HG03196 (cell line): Measurements from ENCODE around the gene SPDYE16.
A peak's percentile ranks its signal among the peaks of the same experiment; 100 is the strongest.
"Not testable (repeated sequence)": the region's sequence is repeated elsewhere in the genome, so short reads cannot be mapped to it uniquely, and the experiment has no call there.

Experiments
- ATAC-seq: cut with Tn5 transposase; IDR thresholded peaks from one replicate; pipeline ENCODE4 v1.9.1; 2021; ENCODE audit not compliant: unreplicated experiment

SPDYE16 gene, protein sequence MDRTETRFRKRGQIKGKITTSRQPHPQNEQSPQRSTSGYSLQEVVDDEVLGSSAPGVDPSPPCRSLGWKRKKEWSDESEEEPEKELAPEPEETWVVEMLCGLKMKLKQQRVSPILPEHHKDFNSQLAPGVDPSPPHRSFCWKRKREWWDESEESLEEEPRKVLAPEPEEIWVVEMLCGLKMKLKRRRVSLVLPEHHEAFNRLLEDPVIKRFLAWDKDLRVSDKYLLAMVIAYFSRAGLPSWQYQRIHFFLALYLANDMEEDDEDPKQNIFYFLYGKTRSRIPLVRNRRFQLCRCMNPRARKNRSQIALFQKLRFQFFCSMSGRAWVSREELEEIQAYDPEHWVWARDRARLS

DNA sequence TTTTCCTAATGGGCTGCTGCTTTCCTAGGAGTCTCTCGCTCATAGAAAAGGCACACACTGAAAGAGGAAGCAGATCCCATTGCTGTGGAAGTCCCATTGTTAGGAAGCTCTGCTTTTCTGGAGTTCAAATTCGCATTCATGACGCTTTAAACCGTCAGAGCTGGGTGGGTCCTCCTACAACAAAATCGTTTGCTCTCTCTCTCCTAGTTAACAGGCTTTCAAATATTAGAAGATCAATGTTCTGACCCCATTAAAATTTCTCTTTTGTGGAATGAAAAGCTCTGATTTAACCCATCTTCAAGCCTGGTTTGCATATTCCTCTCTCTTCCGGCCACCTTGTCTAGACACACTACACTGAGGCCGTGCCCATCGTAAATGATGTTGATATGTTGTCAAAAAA, at the start of gene SPDYE16:
SPDYE16 (minus strand) TSS at position 101 of the 400 bp plus-strand sequence. CDS start 1,838 bp downstream, outside the sequence.
- not testable (repeated sequence) for ATAC-seq

DNA sequence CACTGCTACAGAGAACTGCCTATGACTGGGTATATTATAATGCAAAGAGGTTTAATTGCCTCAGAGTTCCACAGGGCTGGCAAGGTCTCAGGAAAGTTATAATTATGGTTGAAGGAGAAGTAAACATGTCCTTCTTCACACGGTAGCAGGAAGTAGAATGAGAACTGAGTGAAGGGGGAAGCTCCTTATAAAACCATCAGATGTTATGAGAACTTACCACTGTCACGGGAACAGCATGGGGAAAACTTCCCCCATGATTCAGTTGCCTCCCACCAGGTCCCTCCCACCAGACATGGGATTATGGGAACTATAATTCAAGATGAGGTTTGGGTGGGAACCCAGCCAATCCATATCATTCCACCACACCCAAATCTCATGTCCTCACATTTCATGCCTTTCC, 49.6 kb upstream of the SPDYE16 start:
- ATAC-seq: not testable (repeated sequence)

DNA sequence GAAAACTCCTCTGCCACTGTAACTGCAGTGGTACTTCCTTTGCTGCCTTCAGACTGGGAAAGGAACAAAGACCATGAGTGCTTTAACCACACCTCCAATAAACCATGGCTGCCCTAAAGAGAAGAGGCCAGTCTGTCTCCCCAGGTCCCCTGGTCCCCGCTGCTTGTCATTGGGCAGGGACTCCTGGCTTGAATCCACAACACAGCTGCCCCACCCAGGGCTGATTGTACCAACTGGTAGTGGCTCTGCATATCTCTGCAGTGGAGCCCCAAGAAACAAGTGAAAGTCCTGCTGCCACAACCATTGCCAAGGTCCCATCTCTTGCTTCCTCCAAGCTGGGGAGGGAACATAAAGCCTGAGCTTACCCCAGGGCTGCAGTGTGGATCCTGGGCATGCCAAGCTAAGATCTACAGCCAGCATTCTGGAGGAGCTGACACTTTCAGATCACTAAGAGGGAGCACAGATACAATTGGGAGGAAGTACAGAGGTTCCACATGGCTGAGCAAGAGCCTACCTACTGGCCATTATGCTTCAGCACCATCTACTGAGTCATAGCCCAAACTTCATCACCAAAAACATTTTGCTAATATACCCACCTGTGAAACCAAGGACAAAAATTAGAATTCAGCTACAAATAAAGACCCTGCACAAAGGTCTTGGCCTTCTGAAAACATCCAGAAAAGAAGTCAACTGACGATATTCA, 48.7 kb upstream of the SPDYE16 start:
- ATAC-seq: peak; percentile 71

DNA sequence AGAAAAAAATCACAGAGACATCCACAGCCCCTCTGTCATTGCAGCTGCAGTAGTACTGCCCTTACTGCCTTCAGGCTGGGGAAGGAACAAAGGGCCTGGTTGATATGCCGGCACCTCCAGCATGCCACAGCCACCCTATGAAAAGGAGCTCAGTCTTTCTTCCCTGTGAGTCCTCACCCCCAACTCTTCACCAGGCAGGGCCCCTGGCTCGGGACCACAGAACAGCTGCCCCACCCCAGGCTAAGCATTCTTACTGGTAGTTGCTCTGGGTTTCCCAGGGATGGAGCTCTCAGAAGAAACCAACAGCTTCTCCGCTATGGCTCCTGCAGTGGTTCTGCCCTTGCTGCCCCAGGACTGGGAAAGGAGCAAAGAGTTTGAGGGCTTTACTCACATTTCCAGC, 47.9 kb upstream of the SPDYE16 start:
- ATAC-seq: not testable (repeated sequence)

DNA sequence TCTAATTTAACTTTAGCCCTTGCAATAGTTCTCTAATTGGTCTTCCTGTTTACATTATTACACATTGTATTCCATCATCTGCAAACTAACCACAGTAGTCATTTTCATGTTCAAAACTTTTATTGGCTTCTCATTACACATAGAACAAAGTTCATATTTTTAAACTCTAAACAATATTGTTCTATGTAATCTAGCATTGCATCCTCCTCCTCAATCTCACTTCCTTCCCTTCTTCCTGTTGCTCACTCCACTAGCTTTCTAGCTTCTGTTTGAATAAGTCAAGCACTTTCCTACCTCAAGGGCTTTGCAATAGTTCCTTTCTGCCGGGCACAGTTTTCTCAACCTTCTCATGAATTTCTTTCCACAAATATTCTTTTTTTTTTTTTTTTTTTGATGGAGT, 45.5 kb upstream of the SPDYE16 start:
- not testable (repeated sequence) for ATAC-seq

DNA sequence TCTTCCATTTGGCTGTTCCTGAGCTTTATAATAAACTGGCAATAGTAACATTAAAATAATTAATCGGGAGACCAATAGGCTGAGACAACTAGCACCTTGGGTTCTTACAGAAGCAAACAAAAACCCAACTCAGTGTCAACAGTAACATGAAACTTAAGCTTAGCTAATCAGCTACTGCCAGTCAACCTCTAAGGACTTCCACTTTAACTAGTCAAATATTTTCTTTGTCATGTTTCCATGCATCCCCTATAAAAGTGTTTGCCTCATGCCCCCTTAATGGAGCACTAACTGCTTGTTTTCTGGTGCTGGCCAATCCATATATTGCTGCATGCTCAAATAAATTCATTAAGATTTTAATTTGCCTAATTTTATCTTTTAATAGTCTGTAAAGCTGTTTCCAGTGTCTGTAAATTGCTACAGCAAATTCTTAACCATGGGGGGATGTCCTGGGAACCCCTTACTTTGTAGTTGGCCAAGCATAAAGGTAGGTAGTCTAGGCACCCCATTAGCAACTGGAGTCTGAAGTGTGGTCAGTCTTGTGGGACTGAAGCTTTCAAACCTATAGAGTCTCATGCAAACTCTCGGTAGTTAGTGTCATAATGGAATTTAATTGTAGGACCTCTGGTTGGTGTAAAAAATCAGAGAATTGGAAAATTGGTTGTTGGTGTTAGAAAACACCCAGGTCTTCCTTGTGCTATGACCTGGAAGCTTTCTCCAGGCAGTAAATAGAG, 43.7 kb upstream of the SPDYE16 start:
- not testable (repeated sequence) for ATAC-seq

DNA sequence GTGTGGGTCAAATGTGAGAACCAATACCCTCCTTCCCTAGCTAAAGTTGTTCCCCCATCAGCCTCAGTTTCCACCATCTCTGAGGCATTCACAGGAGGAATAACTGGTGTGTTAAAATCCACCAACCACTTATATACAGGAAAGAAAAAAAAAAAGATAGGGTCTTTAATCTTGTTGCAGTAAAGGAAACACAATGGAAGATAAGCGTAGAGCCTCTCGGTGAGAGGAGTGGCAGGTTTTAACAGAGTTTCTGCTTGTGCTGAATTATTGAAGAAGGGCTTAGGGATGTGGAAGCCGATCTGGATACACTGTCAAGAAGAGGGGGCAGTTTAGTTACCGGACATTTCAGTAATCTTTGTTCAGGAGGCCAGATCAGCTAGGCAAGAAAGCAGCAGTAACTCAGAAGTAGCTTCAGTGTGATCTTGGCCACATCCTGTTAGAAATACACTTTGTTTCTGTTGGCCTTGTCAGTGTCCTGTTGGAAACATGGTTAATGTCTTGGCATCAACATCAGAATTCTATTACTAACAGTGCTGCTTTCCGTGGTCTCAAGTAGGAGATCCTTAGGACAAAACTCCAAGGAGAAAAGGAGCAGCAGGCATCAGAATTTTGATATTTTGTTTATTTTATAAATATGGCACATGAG, 40.7 kb upstream of the SPDYE16 start:
- not testable (repeated sequence) for ATAC-seq

DNA sequence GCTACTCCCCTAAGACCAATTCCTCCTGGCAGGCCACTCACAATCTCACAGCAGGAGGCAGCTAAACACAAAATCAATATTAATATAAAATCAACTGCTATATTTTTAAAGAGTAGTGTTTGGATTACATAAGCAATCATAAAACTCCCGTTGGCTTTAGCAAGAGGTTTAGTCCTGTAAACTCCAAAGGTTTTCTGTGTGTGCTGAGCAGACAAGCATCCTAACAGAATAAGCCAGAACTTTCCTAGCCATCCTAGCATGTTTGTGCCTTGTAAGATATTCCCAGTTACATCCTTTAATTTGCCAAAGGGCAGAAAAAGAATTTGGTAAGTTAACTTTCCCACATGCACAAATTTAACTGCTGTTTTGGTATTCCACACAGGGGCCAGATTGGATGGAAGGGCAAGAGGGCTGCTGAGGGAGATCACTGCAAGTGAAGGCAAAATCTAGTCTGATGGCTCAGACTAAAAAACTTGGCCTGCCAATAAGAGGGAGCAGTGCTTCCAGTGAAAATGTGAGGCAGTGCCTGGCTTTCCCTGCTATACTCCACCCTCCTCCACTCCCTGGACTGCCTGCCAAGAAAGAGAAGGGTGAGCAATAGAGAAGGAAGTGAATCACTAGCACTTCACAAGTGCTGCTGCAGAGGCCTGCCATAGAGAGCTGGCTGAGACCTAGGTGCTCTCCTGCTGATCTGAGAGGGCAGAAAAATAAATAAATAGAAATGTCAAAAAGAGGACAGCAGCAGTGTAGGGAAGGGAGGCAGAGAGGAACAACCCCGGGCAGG, 39.9 kb upstream of the SPDYE16 start:
- ATAC-seq: not testable (repeated sequence)

DNA sequence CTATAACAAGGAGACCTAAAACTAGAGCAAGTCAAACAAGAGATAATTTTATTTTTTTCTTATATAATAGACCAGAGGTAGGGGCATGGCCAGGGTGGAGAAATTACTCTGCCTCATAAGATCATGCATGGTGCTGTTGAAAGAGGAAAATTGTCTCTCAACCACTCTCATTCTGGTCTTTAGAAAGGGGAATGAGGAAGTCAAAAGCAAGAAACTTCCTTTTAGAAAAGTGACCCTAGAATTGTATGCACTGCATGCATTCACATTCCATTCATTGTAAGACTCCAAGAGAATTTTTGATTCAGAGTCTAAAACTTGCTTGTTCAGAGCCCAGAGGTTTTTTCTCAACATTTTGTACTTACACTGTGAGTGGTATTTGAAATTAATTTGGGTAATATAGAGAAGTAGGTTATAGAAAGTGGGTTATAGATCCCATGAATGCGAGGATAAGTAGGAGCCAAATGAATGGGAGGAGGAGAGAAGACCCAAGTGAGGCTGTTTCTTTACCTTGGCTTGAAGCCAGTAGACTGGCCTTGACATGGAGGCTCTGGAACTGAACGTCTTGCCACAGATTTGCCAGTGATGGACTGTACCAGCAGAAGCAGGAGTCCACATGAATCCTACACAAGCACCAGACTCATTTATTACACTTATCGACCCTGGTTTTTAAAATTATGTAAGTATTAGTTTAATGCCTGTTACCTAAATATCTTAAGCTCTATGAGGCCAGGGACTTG, 33.0 kb upstream of the SPDYE16 start:
- ATAC-seq: not testable (repeated sequence)

DNA sequence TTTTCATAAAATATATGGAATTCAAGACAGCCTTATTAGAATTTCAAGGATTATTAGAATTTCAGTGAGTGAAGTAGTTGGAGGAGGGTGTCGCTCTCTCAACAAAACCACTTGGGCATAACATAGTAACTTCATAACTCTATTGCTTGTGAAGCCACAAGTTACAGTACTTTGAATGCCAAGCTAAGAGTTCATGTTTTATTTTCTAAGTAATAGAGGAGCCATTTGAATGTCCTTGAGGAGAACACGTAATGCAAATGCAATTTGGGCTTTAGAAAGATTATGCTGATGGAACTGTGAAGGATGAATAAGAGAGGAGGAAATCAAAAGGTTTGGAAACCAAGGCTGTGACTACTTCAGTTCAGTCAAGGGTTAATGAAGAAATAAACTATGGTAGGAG, 32.3 kb upstream of the SPDYE16 start:
- ATAC-seq: not testable (repeated sequence)

DNA sequence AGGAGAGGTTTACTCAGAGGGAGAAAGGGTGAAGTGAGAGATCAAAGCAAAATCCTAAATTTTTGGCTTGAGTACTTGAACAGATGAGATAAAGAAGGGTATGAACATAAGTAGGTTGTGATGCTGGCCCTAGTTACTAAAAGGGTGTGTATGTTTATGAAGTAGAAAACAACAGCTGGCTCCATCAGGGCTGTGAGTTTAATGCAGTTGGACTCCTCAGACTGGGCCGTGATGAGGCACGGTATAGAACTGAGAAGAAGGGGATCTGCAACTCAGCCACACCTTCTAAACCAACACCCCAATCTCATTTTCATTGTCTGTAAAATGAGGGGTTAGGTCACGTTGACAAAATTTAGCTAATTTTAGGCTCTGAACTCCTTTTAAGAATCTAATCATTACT, 29.2 kb upstream of the SPDYE16 start:
- not testable (repeated sequence) for ATAC-seq

DNA sequence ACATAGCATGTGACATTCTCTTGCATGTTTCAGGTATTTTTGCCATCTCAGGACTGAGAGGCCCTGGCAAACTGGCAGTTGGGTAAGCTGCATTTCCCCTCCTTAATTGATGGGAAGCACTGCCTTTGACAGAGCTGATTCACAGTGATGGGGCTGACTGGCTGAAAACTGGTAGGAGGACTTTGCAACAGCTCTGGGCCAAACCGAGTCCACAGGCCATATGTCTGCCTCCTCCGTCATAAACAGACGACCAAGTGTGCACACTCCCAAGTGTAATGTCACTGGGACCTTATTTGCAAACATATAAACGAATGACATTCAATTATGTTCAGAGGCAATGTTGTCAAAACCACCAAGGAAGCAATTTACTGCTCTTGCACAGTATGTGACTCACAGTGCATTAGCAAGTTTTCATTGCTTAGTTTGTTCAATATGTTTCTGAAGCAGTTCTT, 27.3 kb upstream of the SPDYE16 start:
- ATAC-seq: not testable (repeated sequence)

DNA sequence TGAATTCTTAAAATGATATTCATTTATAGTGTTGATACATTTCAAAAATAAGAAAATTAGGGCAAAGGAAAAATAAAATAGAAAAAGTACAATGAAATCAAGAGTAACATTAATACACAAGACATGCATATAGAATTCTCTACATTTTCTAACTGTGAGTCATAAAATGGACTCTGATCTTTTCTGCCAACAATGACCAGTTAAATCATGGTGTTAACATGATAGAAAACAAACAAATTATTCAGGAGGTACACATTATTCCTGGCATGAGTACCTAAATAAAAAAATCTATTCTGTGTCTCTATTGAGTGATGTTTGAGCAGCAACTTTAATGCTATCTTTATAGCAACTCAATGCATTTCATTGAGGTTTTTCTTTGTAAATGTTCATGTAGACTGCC, 25.6 kb upstream of the SPDYE16 start:
- ATAC-seq: not testable (repeated sequence)

DNA sequence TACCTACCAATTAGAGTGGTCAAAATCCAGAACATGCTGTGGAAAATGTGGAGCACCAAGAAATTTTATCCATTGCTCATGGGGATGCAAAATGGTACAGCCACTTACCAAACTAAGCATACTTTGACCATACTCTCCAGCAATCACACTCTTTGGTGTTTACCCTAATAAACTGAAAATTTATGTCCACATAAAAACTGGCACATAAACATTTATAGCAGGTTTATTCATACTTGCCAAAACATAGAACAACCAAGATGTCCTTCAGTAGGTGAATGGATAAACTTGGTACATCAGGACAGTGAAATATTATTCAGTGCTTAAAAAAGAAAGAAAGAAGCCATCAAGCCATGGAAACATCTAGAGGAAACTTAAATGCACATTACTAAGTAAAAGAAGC, 24.7 kb upstream of the SPDYE16 start:
- not testable (repeated sequence) for ATAC-seq

DNA sequence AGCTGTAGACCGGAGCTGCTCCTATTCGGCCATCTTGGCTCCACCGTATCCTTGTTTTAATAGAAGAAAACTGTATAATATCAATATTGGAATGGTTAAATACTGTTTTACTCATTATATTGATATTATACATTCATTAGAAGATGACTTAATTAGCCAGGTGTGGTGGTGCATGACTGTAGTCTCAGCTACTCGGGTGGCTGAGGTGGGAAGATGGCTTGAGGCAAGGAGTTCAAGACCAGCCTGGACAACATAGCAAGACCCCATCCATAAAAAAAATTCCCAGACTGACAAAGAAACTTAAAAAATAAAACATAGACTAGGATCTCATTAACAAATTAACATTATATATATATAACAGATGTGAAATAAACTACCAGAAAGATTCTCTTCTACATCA, 24.2 kb upstream of the SPDYE16 start:
- not testable (repeated sequence) for ATAC-seq

DNA sequence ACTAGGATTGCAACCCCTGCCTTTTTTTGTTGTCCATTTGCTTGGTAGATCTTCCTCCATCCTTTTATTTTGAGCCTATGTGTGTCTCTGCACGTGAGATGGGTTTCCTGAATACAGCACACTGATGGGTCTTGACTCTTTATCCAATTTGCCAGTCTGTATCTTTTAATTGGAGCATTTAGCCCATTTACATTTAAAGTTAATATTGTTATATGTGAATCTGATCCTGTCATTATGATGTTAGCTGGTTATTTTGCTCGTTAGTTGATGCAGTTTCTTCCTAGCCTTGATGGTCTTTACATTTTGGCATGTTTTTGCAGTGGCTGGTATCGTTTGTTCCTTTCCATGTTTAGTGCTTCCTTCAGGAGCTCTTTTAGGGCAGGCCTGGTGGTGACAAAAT, 21.9 kb upstream of the SPDYE16 start:
- not testable (repeated sequence) for ATAC-seq

DNA sequence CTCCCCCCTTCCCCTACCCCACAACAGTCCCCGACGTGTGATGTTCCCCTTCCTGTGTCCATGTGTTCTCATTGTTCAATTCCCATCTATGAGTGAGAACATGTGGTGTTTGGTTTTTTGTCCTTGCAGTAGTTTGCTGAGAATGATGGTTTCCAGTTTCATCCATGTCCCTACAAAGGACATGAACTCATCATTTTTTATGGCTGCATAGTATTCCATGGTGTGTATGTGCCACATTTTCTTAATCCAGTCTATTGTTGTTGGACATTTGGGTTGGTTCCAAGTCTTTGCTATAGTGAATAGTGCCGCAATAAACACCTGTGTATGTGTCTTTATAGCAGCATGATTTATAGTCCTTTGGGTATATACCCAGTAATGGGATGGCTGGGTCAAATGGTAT, 18.2 kb upstream of the SPDYE16 start:
- ATAC-seq: not testable (repeated sequence)

DNA sequence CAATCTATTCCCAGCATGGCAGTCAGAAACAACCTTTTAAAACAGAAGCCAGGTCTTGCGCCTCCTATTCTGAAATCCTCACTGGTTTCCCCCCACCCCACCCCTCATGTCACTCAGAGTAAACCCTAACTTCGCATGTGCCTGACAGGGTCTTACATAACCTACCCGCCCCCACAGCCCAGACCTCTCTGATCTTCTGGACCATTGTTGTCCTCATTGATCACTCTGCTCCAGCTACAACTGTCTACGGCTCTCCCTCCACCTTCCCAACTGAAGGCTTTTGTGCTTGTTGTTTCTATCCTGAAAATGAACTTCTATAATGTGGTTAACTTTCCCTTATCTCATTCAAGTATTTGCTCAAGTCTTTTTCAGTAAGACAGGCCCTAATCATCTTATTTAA, 17.1 kb upstream of the SPDYE16 start:
- not testable (repeated sequence) for ATAC-seq

DNA sequence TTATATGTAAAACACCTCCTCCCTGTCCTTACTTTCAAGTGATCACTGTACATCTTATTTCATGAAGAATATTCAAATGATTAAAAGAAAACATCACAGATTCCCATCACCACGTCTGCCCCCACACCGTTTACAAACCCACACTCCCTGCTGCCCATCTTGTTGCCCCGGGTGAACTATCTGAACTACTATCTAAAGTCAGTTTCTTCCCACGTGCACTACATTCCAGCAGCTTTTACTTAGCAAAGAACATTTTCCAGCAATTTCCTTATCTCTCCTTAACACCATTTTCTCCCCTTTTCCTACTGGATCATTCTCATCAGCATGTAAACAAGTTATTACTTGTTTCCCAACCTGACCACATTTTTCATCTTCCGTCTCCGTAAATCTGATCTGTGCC, 16.6 kb upstream of the SPDYE16 start:
- ATAC-seq: not testable (repeated sequence)
